Measurements from ENCODE around the gene ZNF518A. TPM values are rescaled to one million over a fixed set of nuclear protein-coding genes. Genes with fewer than 3 reads are reported as not detected.

The ZNF518A gene, protein sequence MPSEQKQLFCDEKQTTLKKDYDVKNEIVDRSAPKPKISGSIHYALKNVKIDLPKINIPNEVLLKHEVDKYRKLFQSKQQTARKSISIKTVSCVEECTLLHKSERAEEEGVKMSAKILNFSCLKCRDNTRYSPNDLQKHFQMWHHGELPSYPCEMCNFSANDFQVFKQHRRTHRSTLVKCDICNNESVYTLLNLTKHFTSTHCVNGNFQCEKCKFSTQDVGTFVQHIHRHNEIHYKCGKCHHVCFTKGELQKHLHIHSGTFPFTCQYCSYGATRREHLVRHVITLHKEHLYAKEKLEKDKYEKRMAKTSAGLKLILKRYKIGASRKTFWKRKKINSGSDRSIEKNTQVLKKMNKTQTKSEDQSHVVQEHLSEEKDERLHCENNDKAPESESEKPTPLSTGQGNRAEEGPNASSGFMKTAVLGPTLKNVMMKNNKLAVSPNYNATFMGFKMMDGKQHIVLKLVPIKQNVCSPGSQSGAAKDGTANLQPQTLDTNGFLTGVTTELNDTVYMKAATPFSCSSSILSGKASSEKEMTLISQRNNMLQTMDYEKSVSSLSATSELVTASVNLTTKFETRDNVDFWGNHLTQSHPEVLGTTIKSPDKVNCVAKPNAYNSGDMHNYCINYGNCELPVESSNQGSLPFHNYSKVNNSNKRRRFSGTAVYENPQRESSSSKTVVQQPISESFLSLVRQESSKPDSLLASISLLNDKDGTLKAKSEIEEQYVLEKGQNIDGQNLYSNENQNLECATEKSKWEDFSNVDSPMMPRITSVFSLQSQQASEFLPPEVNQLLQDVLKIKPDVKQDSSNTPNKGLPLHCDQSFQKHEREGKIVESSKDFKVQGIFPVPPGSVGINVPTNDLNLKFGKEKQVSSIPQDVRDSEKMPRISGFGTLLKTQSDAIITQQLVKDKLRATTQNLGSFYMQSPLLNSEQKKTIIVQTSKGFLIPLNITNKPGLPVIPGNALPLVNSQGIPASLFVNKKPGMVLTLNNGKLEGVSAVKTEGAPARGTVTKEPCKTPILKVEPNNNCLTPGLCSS (N-terminal part only)
- 10 to 100 TPM; 10.5 to 12.4 TPM for total RNA-seq
- long read RNA-seq, partial matches to known transcripts = 0 of 6 reads
- long read RNA-seq, other reads (novel, unspliced or antisense) = 6 of 6 reads

DNA sequence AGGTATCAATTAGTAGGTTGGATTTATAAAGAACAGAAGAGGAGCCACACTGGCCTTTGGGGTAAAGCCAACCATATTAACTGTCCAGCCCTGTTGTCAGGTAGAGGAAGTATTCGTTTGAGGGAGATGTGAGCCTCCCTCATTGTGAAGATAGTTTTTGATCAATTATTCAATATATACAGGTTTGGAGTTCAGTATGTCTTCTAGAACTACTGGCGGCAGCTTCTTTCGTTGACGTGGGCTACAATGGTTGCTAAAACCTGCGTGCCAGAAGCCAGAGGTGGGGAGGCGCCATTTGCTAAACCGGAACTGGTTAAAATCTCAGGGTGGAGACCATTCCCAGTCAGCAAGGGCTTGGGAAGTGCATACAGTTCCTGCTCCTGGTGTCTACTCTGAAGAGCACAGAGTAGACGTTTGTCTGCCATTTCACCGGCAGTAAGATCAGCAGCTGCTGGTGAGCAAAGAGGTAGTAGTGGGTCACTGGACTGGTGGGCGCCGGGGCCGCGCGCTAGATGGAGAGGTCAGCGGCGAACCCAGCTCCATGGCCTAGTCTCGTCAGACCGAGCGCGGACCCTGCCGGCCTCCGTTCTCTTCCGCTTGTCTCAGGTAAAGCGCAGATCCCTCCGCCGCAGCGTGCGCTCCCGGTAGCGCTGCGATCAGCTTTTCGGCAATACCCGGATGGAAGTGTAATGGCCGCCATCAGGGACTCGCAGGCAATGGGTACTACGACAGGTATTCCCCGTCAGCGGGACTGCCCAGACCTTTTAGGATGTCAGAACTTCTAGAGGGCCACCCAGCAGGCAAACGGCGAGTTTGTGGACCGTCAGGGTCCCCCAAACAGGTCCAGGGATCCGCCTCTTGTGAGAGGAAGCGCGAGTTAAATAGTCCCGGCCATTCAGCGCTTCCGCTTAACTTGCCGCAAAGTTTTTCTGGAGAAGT is at the start of gene ZNF518A:
ZNF518A (plus strand) TSS at position 911 of the 939 bp plus-strand sequence. CDS start 26,026 bp downstream, outside the sequence.
- intact Hi-C loops (cut with DNase I) = loop anchor here (1.0 to 2.0 kb wide), 2 partner anchors 39 to 41 kb away; no protein-coding TSS in a partner anchor
- DNase-seq (peak; percentile 95), ATAC-seq (peak; percentile 98 to 99)

DNA sequence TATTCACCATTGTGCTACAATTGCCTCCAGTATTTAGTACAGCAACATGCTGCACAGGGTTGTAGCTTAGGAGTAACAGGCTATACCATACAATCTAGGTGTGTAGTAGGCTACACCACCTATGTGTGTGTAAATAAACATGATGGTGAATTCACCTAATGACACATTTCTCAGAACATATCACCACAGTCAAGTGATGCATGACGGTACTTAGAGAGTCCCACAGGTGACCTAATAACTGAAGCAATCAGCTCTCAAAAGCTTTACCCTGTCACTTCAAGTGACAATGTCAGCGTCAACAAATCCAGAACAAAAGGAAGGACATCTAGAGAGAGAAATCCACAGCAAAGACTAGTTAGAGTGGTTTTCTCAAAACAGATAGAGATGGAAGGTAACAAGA is 47.9 kb upstream of the ZNF518A start:
- DNase-seq = no peak
- no peak for ATAC-seq
- intact Hi-C loops (cut with DNase I) = no loop called here

DNA sequence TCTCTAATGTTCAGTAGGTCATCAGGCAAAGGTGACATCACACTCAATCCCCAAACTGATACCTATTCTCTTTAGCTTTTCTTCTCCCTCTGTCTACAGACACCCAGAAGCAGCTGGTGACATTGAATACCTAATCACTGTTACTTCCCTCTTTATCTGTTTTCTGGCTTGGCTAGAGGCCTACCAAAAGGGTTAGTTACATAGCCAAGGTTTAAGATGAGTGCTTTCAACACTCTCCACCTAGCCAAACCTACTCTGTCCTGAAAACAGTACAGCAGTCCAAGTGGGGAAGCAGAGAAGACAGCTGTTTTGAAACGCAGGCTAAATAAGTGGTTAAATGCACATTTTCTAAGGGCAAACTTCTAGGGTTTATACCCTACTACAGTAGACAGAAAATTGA is 47.3 kb upstream of the ZNF518A start:
- intact Hi-C loops (cut with DNase I) = no loop called here
- ATAC-seq = peak; percentile 58 to 77
- DNase-seq = no peak

DNA sequence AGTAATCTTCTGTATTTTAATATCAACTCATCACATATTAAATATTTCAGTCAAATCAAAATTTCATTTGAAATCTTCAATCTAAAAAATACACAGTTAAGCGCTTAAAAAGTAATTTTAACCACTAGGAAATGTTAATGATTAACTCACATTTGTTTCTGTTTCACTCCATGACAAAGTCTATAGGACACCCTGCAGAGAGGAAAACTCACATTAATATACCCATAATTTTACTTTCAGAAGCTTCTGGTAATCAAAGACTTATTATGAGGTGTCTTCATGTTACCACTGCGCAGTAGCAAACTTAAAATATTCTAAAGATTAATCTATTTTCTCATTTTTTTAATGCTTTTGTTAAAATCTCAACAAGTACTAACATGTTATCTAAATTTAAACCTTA is 41.0 kb upstream of the ZNF518A start:
- intact Hi-C loops (cut with DNase I) = loop anchor here in 1 of 2 donors (2.0 kb wide), 1 partner anchor 42 kb away; the partner anchor contains the start of gene ZNF518A
- DNase-seq (no peak), ATAC-seq (no peak)

DNA sequence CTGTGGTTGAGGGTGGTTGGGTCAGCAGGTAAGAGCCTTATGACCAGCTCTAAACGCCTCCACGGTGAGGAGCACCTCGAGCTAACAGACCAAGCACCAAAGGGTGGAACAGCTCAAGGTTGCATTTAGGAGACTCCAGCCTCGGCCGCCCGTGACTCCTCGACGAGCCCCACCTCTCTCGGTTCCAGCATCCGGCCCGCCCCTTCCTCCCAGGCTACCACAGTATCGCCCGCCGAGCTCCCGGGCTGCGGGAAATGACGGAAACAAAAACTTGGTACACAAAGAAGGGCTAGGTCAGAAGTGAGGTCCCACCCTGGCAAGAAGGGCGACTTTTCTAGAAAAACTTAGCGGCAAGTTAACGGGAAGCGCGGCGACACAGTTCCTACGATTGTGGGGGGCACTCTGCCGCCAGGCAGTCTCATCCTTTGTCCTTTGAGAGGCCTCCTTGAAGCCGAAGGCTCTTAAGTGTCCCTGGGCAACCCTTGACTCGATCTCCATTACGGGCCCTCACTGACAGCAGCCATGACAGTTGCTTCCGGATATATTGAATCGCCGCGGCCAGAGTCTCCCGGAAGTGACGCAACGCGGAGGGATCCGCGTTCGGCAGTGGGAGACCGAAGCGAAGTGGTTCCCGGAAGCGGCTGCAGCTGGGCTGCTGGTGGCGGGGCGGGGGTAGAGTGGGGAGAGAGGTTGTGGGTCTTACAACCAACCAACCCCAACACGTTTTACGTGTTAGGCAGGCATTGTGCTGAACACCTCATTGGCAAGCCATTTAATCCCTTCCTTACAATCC is 40.2 kb upstream of the ZNF518A start:
- intact Hi-C loops (cut with DNase I) = loop anchor here (1.0 to 2.0 kb wide), 2 partner anchors 40 to 41 kb away; partner anchors contain the start of gene ZNF518A (in 2 of the 2)
- peak; percentile 99 for ATAC-seq
- peak; percentile 95 for DNase-seq

DNA sequence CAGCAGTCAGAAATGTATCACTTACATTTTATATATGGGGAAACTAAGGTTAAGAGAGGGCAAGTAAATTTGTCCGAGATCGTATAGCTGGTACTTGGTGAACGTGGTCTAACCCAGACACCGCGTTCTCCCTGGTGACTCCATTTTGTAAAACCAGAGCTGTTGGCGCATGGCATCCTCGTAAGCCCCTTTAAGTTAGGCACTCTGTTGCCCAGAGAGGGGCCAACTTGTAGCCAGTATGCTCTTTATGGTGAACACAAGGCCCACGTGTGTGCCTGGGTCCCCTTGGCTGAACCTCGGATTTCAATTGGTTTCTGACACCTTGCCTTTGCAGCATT is 39.7 kb upstream of the ZNF518A start:
- DNase-seq = no peak
- ATAC-seq = no peak
- intact Hi-C loops (cut with DNase I) = loop anchor here in 1 of 2 donors (1.0 kb wide), 1 partner anchor 40 kb away; the partner anchor contains the start of gene ZNF518A

DNA sequence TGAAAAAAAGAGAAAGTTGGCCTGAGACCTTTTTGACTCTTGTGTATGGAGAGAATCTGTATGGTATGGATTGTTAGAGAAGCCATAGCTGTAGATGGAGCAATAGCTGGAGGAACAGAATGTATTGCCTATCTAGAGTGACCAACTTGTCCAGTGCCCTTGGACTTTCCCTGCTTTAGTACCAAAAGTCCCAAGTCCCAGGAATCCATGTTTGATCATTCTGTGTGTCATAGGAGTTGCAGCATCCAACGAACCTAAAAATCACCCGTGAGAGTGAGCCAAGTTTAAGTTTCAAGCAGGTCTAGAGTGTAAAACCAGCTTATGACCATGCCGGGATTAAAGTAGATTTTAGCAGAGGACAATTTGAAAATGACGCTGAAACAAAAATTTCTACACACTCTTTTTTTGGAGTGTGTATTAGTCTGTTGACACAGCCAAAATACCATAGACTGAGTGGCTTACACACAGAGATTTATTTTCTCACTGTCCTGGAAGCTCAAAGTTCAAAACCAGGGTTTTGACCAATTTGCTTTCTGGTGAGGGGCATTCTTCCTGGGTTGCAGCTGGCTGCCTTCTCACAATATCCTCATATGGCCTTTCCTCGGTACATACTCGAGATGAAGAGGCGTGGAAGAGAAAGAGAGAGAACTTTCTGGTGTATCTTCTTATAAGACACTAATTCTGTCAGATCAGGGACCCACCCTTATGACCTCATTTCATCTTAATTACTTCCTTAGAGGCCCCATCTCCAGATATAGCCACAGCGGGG is 36.9 kb upstream of the ZNF518A start:
- no peak for ATAC-seq
- DNase-seq = no peak
- intact Hi-C loops (cut with DNase I) = no loop called here

DNA sequence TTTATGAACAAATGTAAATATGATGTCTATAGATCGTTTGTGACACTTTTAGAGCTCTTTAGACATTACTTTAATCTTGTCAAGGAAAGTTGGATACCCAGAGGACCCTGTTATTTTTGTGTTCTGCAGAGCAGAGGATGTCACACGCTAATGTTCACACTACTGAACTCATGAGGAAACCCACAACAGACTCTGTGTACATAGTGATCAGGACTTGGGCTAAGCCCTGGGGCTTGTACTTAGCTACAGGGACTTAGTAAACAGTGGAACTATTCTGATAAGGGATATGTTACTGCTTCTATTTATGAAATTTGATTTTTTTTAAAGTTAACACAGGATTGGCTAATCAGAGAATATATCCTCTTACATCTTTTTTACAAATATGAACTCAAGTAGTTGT is 36.1 kb upstream of the ZNF518A start:
- DNase-seq (no peak), ATAC-seq (no peak)
- intact Hi-C loops (cut with DNase I) = no loop called here

DNA sequence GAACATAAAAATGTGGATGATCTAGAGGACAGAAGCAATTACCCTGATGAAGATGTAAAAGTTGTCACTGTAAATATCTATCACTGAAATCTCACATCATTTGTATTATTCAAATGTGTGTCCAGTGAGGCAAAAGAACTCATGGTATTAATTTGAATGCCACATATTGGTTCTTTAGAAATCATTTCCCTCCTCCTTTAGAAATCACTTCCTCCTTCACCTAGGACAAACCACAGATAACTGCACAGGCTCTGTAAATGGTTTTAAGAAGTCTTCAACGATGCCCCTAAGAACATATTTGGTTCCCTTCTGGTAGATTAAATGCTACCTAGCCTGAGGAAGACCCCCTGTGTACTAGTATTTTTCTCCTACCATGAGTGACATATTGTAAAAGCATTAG is 33.1 kb upstream of the ZNF518A start:
- intact Hi-C loops (cut with DNase I) = no loop called here
- ATAC-seq (no peak), DNase-seq (no peak)

DNA sequence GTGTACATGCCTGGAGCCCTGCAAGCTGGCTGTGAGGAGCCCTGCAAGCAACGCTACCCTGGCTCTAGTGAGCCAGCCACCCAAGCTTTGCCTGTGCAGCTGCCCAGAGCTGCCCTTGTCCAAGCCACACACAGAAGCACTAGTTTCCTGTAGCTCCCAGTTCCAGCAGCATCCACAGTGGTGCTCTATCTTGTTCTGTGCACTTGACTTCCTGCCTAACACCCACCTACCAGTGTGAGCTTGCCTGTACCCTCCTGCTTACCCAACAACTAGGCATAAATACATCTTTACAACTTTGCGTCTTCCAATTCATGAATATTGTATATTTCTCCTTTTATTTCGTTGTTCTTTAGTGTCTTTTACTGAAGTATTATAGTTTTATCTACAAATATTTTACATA is 32.2 kb upstream of the ZNF518A start:
- ATAC-seq = no peak
- DNase-seq = no peak
- intact Hi-C loops (cut with DNase I) = no loop called here

DNA sequence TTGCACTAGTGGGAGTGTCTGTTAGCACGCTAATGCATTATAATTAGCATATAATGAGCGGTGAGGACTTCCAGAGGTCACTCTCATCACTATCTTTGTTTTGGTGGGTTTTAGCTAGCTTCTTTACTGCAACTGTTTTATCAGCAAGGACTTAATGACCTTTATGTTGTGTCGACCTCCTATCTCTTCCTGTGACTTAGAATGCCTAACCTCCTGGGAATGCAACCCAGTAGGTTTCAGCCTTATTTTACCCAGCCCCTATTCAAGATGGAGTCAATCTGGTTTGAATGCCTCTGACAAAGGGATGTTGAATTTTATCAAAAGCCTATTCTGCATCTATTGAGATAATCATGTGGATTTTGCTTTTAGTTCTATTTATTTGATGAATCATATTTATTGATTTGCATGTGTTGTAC is 22.5 kb upstream of the ZNF518A start:
- ATAC-seq (no peak), DNase-seq (no peak)
- intact Hi-C loops (cut with DNase I) = no loop called here

DNA sequence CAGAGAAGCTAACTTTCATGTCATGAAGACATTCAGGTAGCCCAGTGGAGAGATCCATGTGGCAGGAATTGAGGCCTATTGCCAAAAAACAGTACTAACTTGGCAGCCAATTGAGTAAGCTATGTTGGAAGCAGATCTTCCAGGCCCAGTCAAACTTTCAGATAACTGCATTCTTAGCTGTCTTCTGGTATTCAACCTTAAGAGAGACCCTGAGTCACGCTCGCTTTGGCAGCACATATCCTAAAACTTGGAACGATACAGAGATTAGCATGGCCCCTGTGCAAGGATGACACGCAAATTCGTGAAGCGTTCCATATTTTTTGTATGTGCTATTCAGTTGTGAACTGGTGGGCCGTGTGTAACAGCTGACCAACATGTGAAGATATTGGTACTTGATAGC is 17.6 kb upstream of the ZNF518A start:
- ATAC-seq = no peak
- DNase-seq = no peak
- intact Hi-C loops (cut with DNase I) = no loop called here

DNA sequence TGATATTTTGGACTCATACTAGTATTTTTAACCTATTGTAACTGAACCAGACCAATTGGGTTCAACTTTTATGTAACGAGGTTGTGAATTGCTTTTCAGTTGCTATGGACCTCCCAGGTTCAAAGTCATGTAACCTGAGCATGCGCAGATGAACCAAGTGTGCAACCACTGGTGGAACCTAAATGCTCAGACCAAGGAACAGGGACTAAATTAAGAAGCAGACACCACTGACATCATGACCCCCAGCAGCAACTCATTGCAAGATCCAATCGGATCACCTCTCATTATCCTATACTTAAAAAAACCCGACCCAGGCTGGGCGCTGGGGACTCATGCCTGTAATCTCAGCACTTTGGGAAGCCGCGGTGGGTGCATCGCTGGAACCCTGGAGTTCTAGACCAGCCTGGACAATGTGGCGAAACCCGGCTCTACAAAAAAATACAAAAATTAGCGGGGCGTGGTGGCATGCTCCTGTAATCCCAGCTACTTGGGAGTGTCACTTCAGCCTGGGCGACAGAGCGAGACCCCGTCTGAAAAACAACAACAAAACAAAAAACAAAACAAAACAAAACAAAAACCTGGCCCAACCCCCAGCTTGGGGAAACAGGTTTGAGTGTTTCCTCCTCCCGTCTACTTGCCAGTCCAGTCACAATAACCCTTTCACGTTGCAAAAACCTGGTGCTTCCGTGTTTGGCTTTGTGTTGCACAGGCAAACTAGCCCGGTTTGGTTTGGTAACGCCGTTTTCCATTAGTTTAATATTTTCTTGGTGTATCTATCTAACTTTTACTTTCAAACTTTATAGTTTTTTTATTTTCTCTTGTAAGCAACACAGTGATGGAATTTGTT is 11.3 kb upstream of the ZNF518A start:
- DNase-seq (no peak), ATAC-seq (no peak)
- intact Hi-C loops (cut with DNase I) = no loop called here

DNA sequence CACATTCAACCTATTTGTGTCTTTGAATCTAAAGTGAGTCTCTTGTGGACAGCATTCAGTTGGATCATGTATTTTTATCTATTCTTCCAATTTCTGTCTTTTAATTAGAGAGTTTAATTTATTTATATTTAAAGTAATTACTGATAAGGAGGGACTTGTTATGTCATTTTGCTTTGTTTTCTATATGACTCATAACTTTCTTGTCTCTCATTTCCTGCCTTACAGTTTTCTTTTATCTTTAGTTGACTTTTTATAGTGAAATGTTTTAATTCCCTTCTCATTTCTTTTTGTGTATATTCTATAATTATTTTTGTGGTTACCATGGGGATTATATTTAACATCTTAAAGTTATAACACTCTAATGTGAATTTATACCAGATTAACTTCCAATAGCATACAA is 7.3 kb upstream of the ZNF518A start:
- ATAC-seq (no peak), DNase-seq (no peak)
- intact Hi-C loops (cut with DNase I) = no loop called here

DNA sequence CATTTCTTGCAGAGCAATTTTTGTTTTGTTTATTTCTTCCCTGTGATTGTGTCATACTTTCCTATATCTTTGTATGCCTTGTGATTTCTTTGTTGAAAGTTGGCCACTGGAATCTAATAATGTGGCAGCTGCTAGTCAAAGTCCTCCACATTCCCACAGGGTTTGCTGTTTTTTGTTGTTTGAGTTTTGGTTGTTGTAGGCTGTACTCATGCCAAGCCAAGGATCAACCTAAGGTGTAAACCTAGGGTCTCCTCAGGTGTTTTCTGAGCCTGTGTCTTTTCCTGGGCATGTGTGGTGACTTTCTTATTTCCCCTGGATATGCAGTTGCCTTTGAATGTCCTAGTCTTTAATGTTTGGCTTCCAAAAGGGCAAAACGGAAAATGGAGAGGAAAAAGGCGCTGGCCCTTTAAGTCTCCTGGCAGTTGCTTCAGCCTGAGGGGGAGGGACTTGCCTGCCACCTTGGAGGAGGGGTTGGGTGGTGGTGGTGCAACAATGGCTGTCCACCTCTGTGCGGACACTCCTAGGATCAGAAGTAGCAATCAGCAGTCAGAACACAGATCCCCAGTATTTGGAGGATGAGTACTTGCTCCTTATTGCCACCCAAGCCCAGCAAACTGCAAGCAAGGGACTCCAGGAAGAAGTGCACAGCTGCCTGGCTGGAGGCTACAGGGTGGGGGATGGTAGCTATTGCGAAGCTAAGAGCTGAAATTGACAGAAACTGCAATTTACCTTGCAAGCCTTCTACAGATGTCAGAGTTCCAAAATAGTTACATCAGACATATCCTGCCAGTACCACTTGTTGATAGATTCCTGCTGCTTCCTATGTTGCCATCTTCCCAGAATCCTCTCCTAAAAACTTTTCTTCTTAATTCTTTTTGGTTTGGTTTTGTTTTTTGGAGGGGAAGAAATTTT is 5.6 kb upstream of the ZNF518A start:
- ATAC-seq (peak in 1 of 2 donors; percentile 53), DNase-seq (no peak)
- intact Hi-C loops (cut with DNase I) = no loop called here

All from left cardiac atrium (tissue), 4 donors.